DMS153 treated with DMSO at 0.1 percent for 48 hours (cell line): ENCODE measurements around the gene PRM1.

Experiments
- DNase-seq: peaks from one replicate; lab custom pipeline; 2025; ENCODE audit not compliant: unreplicated experiment; lab: John Stamatoyannopoulos, UW

The PRM1 gene

GRCh38 chr16:11254913-11255736 is 26.0 kb downstream of the PRM1 start:
- DNase-seq = no peak

DNA sequence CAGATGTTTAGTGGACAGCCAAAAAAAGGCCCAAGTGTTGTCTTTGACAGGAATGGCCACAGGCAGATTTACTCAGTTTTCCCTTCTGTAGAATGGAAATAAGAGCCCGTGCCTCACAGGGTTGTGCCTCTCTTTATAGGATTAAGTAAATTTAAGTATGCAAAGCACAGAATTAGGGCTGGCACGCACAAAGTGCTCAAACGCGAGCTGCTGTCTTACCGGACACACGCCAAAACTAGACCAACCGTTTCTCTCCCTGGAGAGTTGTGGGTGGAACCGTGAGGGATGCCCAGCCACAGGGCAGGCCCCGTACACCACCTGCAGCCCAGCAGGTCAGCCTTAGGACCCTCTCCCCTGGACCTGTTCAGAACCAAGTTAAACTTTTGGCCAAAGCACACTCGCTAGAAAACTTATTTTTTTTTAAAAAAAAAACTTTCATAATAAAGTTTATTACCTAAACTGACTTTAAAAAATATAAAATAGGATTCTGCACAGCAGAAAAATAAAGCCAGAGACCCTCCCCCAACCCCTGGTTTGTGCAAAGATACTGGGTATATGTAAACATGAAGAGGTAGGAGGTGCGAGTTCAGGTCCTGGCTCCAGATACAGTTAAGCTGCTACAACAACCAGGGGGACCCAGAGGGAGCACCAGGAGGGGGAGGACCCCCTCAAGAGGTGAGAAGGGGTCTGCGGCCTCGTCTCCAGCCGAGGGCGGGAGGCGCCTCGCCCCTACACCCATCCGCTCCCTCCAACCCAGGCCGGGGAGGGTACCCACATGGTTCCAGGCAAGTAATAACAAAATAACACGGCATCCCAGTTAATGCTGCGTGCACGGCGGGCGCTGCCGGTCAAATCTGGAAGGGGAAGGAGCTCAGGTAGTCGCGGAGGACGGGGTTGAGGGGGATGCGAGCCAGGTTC is 26.9 kb downstream of the PRM1 start:
- DNase-seq = no peak

GRCh38 chr16:11253009-11253994 is 27.8 kb downstream of the PRM1 start:
- no peak for DNase-seq

DNA sequence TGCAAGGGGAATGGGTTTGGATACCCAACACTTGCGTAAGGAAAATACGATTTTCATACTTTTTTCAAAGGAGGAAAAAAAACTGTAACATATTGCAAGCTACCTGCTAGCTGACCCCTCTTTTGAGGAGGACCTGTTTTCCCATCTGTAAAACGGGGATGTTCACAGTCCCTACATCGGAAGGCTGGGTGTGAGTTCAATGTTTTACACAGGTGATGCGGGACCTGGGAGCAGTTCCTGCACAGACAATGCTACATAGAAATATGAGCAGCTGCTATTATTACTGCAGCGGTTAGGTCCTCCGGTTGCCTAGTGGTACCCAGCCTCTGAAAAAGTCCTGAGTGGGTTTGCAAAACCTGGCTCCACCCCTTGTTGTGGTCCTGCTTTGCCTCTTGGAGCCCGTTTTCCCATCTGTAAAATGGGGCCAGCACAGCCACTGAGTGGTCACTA is 28.6 kb downstream of the PRM1 start:
- DNase-seq = no peak

- DNase-seq = no peak
Measured at GRCh38 chr16:11251525-11252481, 29.3 kb downstream of the PRM1 start.

GRCh38 chr16:11250786-11251524 is 30.2 kb downstream of the PRM1 start:
- DNase-seq = no peak

DNA sequence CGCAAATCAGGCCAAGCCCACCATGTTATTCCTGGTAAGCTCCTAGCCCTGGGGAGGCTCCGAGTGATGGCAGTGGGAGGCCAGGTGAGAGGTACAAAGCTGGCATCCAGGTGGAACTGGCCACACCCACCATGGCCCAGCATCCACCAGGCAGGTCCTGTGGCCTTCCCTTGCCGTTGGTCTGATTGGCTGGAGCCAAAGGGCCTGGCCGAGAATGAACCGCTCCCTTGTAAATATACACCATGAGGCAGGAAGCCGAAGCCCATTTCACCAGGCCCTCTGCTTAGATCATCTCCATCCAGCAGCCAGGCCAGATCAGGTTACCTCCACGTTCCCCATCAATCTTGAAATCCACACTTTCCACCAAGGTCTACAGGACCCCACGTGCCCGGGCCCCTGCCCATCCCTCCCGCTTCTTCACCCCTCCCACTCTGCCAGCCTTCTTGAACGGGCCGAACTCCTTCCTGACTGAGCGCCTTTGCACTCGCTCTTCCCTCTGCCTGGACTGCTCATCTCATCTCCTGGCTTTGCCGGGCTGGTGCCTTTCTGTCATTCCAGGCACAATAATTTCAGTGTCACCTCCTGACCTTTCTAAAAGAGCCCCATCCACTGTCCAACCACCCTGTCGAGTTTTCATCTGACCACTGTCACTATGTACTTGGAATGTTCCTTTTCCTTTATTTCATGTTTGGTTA is 30.9 kb downstream of the PRM1 start:
- DNase-seq = peak; percentile 39

DNA sequence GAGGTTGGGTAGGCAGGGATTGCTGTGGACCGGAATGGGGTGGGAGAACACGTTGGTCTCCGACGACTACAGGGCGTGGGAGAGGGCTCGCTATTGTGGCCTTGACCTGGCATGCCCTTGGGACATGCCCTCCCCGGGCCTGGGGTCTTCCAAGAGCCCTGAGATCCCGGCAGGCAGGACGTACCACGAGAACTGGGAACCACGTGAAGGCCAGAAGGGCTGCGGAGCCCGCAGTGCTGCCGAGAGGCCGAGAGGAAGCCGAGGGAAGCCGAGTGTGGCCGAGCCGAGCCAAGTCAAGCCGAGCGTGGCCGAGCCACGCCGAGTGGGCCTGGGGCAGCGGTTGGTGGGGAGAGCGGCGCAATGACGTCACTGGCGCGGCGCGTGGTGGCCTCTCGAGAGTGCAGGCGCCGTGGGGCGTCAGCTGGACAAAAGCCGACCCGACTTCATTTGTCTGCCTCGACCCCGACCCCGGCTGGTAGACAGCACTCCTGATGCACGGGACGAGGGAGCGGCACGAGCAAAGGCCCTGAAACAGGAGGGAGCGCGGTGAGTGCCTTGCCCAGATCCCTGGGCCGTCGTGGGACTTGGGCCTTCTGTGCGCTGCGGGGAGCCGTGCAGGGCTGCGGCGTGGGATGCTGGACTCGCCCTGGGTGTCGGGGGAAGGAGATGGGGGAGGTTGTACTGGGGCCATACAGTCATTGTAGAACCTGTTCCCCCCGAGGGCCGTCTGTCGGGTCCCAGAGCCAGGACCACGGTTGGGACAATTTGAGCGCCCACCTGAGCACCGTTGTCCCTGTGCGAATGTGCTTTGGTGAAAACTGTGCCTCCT is 31.7 kb downstream of the PRM1 start:
- no peak for DNase-seq

DNA sequence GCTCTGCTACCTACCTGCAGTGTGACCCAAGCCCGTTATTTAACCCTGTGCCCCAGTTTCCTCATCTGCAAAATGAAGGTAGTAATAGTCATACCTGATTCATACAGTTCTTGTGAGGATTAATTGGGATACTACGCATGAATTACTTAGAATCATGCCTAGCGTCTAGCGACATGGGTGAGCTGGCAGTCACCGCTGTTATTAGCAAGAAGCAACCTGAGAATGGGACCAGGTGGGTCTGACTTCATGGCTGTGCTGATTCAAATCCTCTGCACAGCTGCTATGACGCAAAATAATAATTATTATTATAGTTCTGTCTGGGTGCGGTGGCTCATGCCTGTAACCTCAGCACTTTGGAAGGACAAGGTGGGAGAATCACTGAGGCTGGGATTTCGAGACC is 33.0 kb downstream of the PRM1 start:
- DNase-seq = no peak

- no peak for DNase-seq
Measured at GRCh38 chr16:11245988-11246387, 35.1 kb downstream of the PRM1 start.

- no peak for DNase-seq
Measured at GRCh38 chr16:11245222-11245737, 35.9 kb downstream of the PRM1 start.

GRCh38 chr16:11242658-11243057 is 38.5 kb downstream of the PRM1 start:
- DNase-seq = no peak

GRCh38 chr16:11241480-11242204 is 39.5 kb downstream of the PRM1 start:
- DNase-seq = no peak

- no peak for DNase-seq
Measured at GRCh38 chr16:11240636-11241473, 40.3 kb downstream of the PRM1 start.
